Motor neuron (in vitro differentiated cells): ENCODE results near the gene SCAI. TPM values are rescaled to one million over a fixed set of nuclear protein-coding genes. Genes with fewer than 3 reads are reported as not detected.
"Not testable (repeated sequence)": the region's sequence is repeated elsewhere in the genome, so short reads cannot be mapped to it uniquely, and the experiment has no call there.

Experiments
- ATAC-seq, 8 experiments: fragments of 200-7000 bp; cut with Tn5 transposase; replicated peaks in 6 of 8; 2 replicates each; pipeline ENCODE4 v1.8.0; 2021; ENCODE audit warnings: mild to moderate bottlenecking in 8 of 8, moderate library complexity in 8 of 8
- H3K27ac ChIP-seq, 2 donors: fragments of 250-450 bp; sonication (Bioruptor Pico); 2 replicates each; pipeline ENCODE4 v1.9.0; 2021; ENCODE audit warnings: antibody characterized with exemption in 2 of 2, mild to moderate bottlenecking in 2 of 2, moderate library complexity in 1 of 2
- H3K4me1 ChIP-seq, 2 donors: fragments of 250-450 bp; sonication (Bioruptor Pico); replicated peaks in 1 of 2; 2 replicates each; pipeline ENCODE4 v1.6.1; 2021; ENCODE audit warnings: antibody characterized with exemption in 2 of 2, mild to moderate bottlenecking in 2 of 2, moderate library complexity in 1 of 2
- H3K4me3 ChIP-seq, 5 donors: fragments of 250-450 bp; sonication (Bioruptor Pico); 2 replicates each; pipeline ENCODE4 v1.9.0; 2021; ENCODE audit warnings: antibody characterized with exemption in 5 of 5, mild to moderate bottlenecking in 5 of 5, moderate library complexity in 4 of 5
- WGBS, 10 experiments: fragments of 450-650 bp; shearing (Covaris generic); methylation state at CpG; one replicate each; pipeline ENCODE4 v1.0.0; 2022; 5-methylcytosine and 5-hydroxymethylcytosine counted together
- in situ Hi-C, 9 experiments: fragments of 400-800 bp; cut with MboI; loops; one replicate each; pipeline ENCODE4 v1.15.0; 2021; ENCODE audit warnings: low sequenced_read_pairs in 9 of 9, low pct_unique_long_range_greater_than_20kb in 2 of 9; ENCODE audit not compliant: unreplicated experiment in 9 of 9
- total RNA-seq, 8 experiments: library from RNA; unstranded; fragments of 300-600 nt; gene quantifications; 2 replicates each; pipeline versions ENCODE4 v1.2.3 to v1.2.4, GENCODE V29; 2022

Gene SCAI
- total RNA-seq, 8 experiments from 2014 or later, result 1.8 to 14.0 (median 10.2) TPM

DNA sequence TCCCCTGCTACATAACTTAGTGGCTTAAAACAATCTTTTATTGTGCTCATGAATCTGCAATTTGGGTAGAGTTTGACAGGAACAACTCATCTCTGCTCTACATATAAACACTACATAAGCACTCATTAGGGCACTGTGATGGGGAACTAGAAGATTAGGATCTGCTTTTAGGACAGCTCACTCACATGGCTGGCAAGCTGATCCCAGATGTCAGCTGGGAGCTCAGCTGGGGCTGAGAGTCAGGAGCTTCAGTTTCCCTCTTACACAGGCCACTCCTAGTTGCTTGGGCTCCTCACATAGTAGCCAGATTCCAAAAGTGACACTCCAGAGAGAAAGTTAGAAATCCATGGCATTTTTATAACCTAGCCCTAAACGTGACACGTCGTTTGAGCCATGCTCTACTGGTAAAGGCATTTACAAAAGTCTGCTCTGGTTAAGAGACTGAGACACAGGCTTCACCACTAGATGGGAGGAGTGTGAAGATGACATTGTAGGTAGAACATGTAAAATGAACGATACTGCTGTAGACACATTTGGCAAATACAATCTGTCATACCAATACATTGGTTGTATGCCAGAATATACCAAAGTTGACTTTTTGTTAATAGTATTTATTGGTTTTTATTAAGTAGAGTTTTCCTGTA lies 23.6 kb downstream of the SCAI start:
- WGBS, 10 experiments, result 0 to 93% (median 80%) methylated on average over 1 to 4 of the region's 4 CpGs; no CpG with 5 or more reads in 1 of the 10 experiments
- in situ Hi-C loops, result no loop called here
- ATAC-seq, result peak in 3 of 8 experiments; percentile 50 to 94 (median 88)
- Histone ChIP-seq H3K4me1 (peaks cover 0 to 5% of the 10 kb centered on the region in 2 donors), H3K4me3 (no peak overlapping the region), H3K27ac (no peak overlapping the region)

DNA sequence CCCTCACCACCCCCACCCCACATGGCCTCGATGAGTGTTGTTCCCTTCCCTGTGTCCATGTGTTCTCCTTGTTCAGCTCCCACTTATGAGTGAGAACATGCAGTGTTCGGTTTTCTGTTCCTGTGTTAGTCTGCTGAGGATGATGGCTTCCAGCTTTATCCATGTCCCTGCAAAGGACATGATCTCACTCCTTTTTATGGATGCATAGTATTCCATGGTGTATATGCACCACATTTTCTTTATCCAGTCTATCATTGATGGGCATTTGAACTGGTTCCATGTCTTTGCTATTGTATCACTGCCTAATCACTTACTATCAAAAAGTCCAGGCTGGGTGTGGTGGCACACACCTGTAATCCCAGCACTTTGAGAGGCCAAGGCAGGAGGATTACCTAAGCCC lies 24.6 kb downstream of the SCAI start:
- H3K4me1 ChIP-seq, H3K27ac ChIP-seq, H3K4me3 ChIP-seq, in situ Hi-C loops, ATAC-seq: not testable (repeated sequence)
- WGBS, 10 experiments, result 88 to 100% (median 100%) methylated on average over 1 to 2 of the region's 2 CpGs; no CpG with 5 or more reads in 7 of the 10 experiments

DNA sequence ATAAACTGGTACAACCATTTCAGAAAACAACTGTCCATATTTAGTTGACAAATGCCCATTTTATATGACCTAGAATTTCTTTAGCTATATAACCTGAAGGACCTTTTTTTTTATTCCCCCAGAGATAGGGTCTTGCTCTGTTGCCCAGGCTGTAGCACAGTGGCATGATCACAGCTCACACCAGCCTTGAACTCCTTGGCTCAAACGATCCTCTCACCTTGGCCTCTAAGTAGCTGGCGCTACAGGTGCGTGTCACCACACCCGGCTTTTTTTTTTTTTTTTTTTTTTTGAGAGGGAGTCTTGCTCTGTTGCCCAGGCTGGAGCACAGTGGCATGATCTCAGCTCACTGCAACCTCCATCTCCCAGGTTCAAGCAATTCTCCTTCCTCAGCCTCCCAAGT lies 28.8 kb downstream of the SCAI start:
- H3K4me3 ChIP-seq, H3K4me1 ChIP-seq, in situ Hi-C loops, H3K27ac ChIP-seq, ATAC-seq: not testable (repeated sequence)
- 91 to 100% (median 95%) methylated on average over 2 to 4 of the region's 4 CpGs; no CpG with 5 or more reads in 6 of the 10 experiments for WGBS, 10 experiments

DNA sequence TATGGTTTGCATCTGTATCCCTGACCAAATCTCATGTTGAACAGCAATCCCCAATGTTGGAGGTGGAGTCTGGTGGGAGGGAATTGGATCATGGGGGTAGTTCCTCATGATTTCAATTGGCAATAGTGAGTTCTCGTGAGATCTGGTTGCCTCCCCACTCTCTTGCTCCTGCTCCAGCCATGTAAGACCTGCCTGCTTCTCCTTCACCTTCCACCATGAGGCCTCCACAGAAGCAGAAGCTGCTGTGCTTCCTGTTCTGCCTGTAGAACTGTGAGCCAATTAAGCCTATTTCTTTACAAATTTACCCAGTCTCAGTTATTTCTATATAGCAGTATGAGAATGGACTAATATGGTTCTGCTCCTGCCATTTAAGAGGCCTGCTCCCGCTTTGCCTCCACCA lies 32.9 kb downstream of the SCAI start:
- Histone ChIP-seq H3K4me1 (no peaks in the 10 kb centered on the region), H3K4me3 (no peak overlapping the region), H3K27ac (no peak overlapping the region)
- 100% methylated on average over 1 to 2 of the region's 2 CpGs; no CpG with 5 or more reads in 6 of the 10 experiments for WGBS, 10 experiments
- in situ Hi-C loops, result no loop called here
- no peak for ATAC-seq

DNA sequence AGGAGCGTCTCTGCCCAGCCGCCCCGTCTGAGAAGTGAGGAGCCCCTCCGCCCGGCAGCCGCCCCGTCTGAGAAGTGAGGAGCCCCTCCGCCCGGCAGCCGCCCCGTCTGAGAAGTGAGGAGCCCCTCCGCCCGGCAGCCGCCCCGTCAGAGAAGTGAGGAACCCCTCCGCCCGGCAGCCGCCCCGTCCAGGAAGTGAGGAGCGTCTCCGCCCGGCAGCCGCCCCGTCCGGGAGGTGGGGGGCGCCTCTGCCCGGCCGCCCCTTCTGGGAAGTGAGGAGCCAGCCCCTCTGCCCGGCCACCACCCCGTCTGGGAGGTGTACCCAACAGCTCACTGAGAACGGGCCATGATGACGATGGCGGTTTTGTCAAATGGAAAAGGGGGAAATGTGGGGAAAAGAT lies 34.8 kb downstream of the SCAI start:
- H3K27ac ChIP-seq, in situ Hi-C loops, H3K4me3 ChIP-seq, ATAC-seq, H3K4me1 ChIP-seq: not testable (repeated sequence)
- WGBS, 10 experiments, result 100% methylated on average over 1 to 2 of the region's 33 CpGs; no CpG with 5 or more reads in 7 of the 10 experiments

DNA sequence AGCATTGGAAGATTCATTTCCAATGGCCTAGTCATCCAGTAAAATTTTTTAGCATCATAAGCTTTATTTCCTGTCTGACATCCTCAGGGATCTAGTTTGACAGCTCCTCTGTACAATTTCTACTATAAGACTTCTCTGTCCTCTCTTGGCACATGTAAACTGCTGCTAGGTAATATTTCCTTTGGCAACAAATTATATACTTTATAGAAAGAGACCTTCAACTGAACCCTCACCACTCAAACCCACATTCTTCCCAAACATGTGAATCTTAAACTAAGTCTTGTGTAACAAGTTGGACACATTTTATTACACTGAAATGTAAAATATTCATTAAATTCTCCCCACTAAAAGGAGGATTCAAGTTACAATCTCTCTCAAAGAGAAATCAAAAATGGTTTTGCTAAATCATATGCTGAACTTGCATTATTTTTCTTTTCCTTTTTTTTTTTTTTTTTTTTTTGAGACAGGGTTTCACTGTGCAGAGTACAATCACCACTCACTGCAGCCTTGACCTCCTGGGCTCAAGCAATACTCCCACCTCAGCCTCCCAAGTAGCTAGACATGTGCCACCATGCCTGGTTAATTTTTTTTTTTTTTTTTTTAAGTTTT lies 36.9 kb downstream of the SCAI start:
- Histone ChIP-seq H3K4me3 (no peak overlapping the region), H3K4me1 (no peaks in the 10 kb centered on the region), H3K27ac (no peak overlapping the region)
- ATAC-seq, result no peak
- in situ Hi-C loops, result no loop called here

DNA sequence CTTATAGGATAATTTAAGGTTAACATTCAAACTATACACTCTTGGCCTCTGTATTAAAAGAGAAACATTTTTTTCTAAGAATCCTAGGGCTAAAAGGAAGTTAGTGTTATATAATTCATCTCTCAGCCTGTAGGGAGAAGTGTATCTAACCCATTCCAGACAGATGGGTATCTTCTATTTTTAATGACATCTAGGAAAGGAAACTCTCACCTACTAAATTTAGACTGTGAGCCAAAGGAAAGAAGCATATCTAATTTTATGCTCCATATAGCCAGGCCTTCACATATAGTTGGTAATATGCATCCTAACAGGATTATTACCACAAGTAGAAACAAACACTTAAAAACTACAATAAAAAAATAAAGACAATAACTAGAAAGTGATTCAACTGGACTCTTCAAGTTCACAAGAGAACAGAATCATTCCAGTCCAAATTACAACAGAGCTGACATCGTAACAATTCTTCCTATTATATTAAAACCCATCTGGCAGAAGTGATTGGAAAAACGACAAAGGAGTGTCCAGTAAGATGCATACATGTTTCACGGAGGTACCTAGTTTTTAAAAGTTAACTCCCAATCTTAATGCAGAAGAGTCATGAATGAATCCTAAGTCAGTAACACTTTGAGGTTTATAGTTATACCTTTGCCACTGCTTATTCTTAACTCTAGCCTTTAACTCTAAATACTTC lies 39.4 kb downstream of the SCAI start:
- Histone ChIP-seq H3K27ac (no peak overlapping the region), H3K4me3 (no peak overlapping the region), H3K4me1 (no peaks in the 10 kb centered on the region)
- in situ Hi-C loops, result no loop called here
- peak in 1 of 8 experiments; percentile 26 for ATAC-seq
- WGBS, 10 experiments, result 6 to 100% (median 88%) methylated on average over 1 to 3 of the region's 3 CpGs; no CpG with 5 or more reads in 1 of the 10 experiments

DNA sequence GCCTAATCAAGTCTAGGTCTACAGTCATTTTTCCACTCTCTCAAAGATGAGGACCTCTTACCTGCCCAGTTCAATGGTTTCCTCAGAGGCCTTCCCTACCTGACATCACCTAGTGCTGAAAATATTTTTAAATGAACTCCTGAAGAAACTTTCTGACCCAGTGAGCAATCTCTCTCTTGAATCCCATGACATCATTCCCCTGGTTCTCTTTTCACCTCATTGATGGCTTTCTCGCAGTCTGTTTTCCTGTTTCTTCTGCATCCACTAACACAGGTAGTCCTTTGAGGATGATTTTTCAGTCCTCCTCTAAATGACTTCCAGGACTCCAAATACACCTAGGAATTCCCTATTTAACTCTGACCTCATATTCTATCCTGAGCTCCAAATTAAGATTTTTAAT lies 40.3 kb downstream of the SCAI start:
- H3K4me1 ChIP-seq, result no peaks in the 10 kb centered on the region
- no peak overlapping the region for H3K27ac ChIP-seq
- ATAC-seq, result no peak
- in situ Hi-C loops, result no loop called here
- 100% methylated on average over 1 of the region's 1 CpG; no CpG with 5 or more reads in 2 of the 10 experiments for WGBS, 10 experiments
- no peak overlapping the region for H3K4me3 ChIP-seq

DNA sequence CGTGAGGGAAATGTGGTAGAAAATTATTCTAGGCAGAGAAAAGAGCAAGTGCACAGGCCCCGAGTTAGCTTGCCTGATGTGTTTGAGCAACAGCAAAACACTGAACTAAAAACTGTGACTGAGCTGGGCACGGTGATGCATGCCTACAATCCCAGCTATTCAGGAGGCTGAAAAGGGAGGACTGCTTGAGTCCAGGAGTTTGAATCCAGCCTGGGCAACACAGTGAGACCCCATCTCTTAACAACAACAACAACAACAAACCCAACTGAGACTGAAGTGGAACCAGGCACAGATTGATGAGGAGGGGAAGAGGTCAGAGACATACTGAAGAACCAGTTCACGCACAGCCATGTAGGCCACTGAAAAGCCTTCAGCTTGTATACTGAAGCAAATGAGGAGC lies 42.5 kb downstream of the SCAI start:
- H3K4me1 ChIP-seq, result no peaks in the 10 kb centered on the region
- H3K27ac ChIP-seq, result no peak overlapping the region
- in situ Hi-C loops, result no loop called here
- no peak overlapping the region for H3K4me3 ChIP-seq
- WGBS, 10 experiments, result 50 to 92% (median 77%) methylated on average over 1 to 4 of the region's 4 CpGs
- ATAC-seq, result no peak

DNA sequence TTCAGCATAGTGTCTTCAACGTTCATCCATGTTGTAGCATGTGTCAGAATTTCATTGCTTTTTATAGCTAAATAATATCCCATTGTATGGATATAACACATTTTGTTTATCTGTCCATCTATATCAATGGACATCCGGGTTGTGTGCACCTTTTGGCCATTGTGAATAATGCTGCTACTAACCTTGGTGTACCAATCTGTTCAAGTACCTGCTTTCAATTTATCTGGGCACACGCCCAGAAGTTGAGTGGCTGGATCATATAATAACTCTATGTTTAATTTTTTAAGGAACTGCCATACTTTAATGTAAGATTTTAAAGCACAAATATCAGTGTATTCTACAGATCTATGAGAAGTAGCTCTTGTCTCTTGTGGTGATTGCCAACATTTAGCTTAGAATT lies 43.5 kb downstream of the SCAI start:
- WGBS, 10 experiments, result 60 to 97% (median 88%) methylated on average over 1 to 3 of the region's 3 CpGs; no CpG with 5 or more reads in 1 of the 10 experiments
- Histone ChIP-seq H3K4me3 (no peak overlapping the region), H3K4me1 (no peaks in the 10 kb centered on the region), H3K27ac (no peak overlapping the region)
- in situ Hi-C loops, result no loop called here
- no peak for ATAC-seq

DNA sequence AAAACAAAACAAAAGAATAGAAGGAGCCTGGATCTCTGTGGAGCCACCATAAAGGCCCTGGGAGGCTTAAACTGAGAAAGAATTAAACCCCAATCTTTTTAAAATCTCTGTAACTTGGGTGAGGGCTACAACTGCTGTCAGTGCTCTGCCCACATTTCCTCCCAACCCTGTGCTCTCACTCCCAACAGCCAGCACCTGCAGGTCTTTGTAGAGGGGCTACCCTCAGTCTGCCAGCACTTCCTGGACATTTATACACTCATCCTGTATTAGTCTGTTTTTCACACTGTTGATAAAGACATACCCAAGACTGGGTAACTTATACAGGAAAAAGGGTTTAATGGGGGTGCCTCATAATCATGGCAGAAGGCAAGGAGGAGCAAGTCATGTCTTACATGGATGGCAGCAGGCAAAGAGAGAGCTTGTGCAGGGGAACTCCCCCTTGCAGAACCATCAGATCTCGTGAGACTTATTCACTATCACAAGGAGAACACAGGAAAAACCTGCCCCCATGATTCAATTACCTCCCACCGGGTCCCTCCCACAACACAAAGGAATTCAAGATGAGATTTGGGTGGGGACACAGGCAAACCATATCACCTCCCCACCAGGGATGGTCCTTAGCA lies 47.4 kb downstream of the SCAI start:
- ATAC-seq, result no peak
- Histone ChIP-seq H3K4me1 (no peaks in the 10 kb centered on the region), H3K4me3 (no peak overlapping the region), H3K27ac (no peak overlapping the region)
- 100% methylated on average over 1 of the region's 2 CpGs; no CpG with 5 or more reads in 6 of the 10 experiments for WGBS, 10 experiments
- in situ Hi-C loops, result no loop called here

DNA sequence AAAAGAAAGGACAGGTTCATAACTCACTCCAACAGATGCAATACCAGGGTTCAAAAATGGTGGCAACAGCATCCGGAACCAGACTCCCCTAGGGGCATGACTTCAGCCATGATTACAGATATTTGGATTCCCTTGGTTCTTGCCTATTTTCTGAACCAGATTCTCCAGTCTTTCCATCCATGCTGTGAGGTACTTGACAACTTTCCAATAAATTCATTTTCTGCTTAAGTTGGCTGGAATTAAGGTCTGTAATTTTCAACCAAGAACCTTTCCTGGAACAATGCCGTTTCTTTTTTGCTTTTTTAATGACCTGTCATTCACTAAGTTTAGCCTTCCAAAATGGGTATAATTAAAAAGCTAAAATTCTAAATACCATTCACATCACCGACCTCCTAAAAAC lies 52.2 kb downstream of the SCAI start:
- in situ Hi-C loops, result no loop called here
- Histone ChIP-seq H3K27ac (no peak overlapping the region), H3K4me3 (no peak overlapping the region), H3K4me1 (no peaks in the 10 kb centered on the region)
- 47 to 100% (median 92%) methylated on average over 1 to 3 of the region's 3 CpGs; no CpG with 5 or more reads in 2 of the 10 experiments for WGBS, 10 experiments
- no peak for ATAC-seq

DNA sequence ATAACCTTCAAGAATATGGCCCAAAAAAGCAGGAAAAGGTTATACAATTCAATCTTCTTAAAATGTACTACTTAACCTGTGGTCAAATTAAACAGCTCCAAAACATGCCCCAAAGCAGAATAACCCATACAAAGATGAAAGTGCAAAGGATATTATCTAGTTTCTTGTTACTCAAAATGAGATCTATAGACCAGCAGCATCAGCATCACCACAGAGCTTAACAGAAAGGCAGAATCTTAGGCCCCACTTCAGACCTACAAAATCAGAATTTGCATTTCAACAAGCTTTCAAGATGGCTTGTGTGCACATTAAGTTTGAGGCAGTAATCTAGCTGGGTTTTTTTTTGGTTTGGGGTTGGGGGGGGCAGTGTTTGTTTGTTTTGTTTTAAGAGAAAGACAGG lies 54.0 kb downstream of the SCAI start:
- ATAC-seq, result no peak
- no peak overlapping the region for H3K4me3 ChIP-seq
- in situ Hi-C loops, result no loop called here
- no peak overlapping the region for H3K27ac ChIP-seq
- H3K4me1 ChIP-seq, result no peaks in the 10 kb centered on the region
